ENCODE measurements around the gene GRHL3.

DNA sequence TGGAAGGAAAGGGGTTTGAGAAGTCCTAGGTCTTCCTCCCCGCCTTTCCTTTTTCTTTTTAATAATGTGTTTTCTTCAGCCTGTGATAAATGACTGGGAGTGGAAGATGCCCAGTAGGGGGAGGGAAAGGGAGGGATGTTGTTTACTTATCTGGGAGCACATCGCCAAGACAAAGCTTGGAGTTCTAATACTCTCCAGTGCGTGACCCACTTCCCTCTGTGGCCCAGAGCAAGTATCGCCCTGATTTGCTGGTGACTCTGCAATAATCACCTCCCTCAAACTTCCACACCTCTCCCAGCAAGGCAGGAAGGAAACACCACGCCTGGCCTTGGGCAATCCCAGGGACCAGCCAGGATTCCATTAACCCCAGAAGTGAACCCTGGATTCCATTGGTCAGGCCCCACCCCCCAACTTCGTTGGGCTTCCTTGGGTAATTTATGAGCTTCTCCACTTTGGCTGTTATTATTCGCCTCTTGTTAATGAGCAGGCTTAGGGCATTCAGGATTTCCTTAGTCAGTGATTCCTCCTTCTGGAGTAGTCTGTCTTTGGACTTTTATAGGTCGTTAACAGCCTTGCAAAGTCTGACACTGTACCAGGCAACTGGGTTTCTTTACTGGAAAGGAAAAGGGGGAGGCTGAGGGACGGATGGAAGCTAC, 24.3 kb upstream of the GRHL3 start:
- TF ChIP-seq POLR2A (IDR thresholded peaks at IDR 0.05) = no peak
- TF ChIP-seq, protein P1, sequence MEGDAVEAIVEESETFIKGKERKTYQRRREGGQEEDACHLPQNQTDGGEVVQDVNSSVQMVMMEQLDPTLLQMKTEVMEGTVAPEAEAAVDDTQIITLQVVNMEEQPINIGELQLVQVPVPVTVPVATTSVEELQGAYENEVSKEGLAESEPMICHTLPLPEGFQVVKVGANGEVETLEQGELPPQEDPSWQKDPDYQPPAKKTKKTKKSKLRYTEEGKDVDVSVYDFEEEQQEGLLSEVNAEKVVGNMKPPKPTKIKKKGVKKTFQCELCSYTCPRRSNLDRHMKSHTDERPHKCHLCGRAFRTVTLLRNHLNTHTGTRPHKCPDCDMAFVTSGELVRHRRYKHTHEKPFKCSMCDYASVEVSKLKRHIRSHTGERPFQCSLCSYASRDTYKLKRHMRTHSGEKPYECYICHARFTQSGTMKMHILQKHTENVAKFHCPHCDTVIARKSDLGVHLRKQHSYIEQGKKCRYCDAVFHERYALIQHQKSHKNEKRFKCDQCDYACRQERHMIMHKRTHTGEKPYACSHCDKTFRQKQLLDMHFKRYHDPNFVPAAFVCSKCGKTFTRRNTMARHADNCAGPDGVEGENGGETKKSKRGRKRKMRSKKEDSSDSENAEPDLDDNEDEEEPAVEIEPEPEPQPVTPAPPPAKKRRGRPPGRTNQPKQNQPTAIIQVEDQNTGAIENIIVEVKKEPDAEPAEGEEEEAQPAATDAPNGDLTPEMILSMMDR (IDR thresholded peaks at IDR 0.05) = no peak

Data from thyroid gland (tissue), 4 donors.